T-helper 1 cell treated with Interleukin-12 subunit alpha and Interleukin-12 subunit beta and Interleukin-4 antibody, amounts not matched to agents 30 ng/mL and 1 ng/mL, for 36 hours (primary cell): ENCODE results near the gene CUL4B. TPM values are rescaled to one million over a fixed set of nuclear protein-coding genes. Genes with fewer than 3 reads are reported as not detected.
"Not testable (repeated sequence)": the region's sequence is repeated elsewhere in the genome, so short reads cannot be mapped to it uniquely, and the experiment has no call there.

Experiments
- intact Hi-C: fragments of 100-400 bp; cut with micrococcal nuclease; formaldehyde crosslinking; loops from one replicate; pipeline ENCODE4 v1.15.1; 2024
- total RNA-seq: library from RNA; stranded (reverse); gene quantifications from 2 replicates; pipeline ENCODE4 v1.2.3, GENCODE V29; 2022

CUL4B gene
- total RNA-seq, result 35.4 and 39.1 TPM in 2 replicates

GRCh38 chrX:120560842-120561633 lies at the start of gene CUL4B:
CUL4B (minus strand) TSS chrX:120560962; CDS start chrX:120560638, 324 bp downstream.
- intact Hi-C loops, result loop anchor here (1.0 to 2.0 kb wide), 8 partner anchors 20 to 311 kb away; partner anchors contain the start of genes C1GALT1C1, MCTS1 and ZBTB33

- intact Hi-C loops, result loop anchor here (1.0 to 10.0 kb wide), 8 partner anchors 26 to 662 kb away; partner anchors contain the start of genes C1GALT1C1, NKAP and ZBTB33
These were observed 43.6 kb upstream of the CUL4B start for GRCh38 chrX:120604361-120604782.

DNA sequence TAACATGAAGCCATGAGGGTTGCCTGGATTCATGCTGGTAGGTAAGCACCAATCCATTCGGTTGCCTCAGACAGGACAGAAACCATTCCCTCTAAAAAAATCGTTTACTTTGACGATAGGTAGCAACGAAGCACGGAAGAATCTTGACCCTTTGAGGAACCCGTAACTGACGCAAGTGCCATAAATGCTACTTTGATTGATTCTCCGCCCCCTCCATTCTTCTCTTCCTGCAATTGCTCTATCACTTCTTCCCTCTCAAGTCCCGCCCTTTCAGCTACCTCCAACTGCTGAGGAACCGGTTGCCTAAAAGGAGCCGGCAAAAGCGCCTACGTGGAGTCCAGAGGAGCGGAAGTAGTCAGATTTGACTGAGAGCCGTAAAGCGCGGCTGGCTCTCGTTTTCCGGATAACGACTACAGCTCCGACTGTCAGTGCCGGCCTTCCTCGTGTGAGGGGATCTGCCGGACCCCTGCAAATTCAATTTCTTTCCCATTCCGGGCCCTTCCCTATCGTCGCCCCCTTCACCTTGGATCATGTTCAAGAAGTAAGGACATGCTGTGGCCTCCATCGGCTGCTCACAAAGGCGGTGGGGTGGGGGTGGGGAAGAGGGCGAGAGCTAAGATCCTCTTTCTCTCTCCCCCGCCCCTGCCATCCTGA lies 43.1 kb upstream of the CUL4B start, which contains the start of gene MCTS1:
MCTS1 (plus strand) TSS at position 395 of the 654 bp plus-strand sequence; CDS start at position 531, 136 bp downstream.
- intact Hi-C loops, result loop anchor here (1.0 to 10.0 kb wide), 8 partner anchors 26 to 662 kb away; partner anchors contain the start of genes C1GALT1C1, NKAP and ZBTB33

GRCh38 chrX:120585702-120586101 lies 24.9 kb upstream of the CUL4B start:
- intact Hi-C loops, result no loop called here

DNA sequence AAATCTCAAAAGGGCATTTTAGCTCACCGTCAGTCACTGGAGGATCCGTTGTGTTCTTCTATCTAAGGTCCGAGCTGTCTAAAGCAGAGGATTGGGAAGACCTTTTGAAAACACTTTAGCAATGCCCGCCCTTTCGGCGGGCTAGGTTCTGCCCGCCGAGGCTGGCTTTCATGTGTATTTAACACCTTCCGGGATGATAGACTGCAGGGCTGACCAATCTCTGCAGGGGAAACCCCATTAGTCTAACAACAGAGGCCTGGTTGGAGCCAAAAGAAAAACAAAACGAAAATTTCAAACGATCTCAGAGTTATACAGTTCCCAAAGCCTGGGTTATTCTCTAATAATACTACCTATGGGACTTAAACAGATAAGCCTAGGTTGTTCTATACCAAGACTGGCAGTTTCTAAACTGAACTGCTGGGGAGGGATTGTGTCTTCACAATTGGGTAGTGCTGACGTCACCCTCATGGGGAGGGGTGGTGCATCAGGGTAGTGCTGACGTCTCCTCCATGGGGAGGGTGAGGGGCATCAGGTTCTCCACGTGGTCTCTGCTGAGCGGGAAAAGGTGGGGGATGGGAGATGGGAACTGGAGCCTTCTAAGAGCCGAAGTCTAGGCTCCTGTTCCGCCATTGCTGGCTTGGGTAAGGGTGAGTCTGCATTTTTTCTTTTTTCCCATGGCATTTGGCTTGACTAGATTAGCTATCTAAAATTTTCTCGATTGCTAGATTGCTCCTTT lies 14.8 kb upstream of the CUL4B start:
- intact Hi-C loops, result no loop called here

GRCh38 chrX:120573806-120574205 lies 13.0 kb upstream of the CUL4B start:
- intact Hi-C loops, result not testable (repeated sequence)

DNA sequence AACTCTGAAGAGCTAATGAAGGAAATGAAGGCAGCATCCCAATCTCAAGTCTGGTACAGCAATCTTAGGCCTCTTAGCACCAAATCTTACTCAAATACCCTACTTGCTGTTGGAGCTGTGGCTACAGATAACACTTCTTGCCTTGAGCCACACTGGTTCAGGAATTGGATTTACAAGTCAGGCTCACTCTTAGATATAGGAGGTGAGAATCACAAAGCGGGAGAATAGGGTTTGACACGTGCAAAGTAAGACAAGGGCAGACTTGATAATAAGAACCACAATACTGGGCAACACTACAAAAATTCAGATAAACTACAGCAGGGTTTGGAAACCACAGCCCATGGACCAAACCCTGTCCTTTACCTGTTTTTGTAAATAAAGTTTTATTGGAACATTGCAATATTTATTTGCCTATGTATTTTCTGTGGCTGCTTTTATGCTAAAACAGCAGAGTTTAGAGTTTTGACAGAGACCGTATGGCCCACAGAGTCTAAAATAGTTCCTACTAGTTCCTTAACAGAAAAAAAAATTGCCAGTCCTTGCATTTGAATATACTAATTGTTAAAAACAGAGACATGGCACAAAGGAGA lies 9.3 kb upstream of the CUL4B start:
- intact Hi-C loops, result no loop called here

DNA sequence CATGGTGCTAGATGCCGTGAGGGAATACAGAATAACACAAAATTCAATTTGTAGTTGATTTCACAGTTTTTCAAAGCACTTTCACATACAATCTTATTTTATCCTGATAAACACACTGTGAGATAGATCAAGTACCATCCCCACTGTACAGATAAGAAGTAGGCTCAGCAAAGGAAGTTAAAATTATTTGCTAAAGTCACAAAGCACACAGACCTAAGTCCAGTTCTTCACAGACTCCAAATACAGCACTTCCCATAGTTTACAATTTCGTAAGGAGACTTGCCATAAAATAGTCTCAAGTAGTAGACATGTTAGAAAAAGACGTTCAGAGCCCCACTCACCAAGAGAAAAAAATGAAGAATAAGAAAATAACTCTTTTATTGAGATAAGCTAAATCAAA lies 7.8 kb upstream of the CUL4B start:
- intact Hi-C loops, result no loop called here

- intact Hi-C loops, result no loop called here
These were observed 7.3 kb upstream of the CUL4B start for GRCh38 chrX:120568035-120568434.

- intact Hi-C loops, result no loop called here
These were observed 6.1 kb upstream of the CUL4B start for GRCh38 chrX:120566817-120567216.

DNA sequence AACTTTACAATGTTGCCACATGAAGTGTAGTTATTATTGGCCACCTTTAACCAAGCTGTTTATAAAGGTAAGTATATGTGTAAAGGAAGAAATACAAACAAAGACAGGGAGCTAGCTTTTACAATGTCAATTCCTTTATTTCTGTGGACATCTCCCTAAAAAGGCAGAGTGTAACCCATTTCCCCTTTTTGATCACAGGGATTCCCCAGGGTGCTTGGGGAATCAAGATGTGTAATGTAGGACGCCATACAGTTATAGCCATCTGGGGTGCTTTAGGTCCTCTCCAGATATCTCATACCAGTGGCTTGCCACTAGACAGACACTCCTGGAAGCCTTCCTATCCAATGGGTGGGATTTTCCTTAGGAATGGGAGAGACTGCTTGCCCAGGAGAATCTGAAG lies 4.2 kb upstream of the CUL4B start:
- intact Hi-C loops, result no loop called here

- intact Hi-C loops, result no loop called here
These were observed 1.8 kb upstream of the CUL4B start for GRCh38 chrX:120562569-120562926.

- intact Hi-C loops, result loop anchor here (1.0 to 2.0 kb wide), 8 partner anchors 21 to 312 kb away; partner anchors contain the start of genes C1GALT1C1, MCTS1 and ZBTB33
These were observed 1.1 kb upstream of the CUL4B start for GRCh38 chrX:120561634-120562568.

- intact Hi-C loops, result loop anchor here (2.0 kb wide), 1 partner anchor 20 kb away; no protein-coding TSS in a partner anchor
These were observed 339 bp downstream of the CUL4B start for GRCh38 chrX:120560405-120560841.

- intact Hi-C loops, result loop anchor here (2.0 kb wide), 1 partner anchor 19 kb away; no protein-coding TSS in a partner anchor
These were observed 958 bp downstream of the CUL4B start for GRCh38 chrX:120559804-120560203.

- intact Hi-C loops, result no loop called here
These were observed 4.5 kb downstream of the CUL4B start for GRCh38 chrX:120556251-120556650.

DNA sequence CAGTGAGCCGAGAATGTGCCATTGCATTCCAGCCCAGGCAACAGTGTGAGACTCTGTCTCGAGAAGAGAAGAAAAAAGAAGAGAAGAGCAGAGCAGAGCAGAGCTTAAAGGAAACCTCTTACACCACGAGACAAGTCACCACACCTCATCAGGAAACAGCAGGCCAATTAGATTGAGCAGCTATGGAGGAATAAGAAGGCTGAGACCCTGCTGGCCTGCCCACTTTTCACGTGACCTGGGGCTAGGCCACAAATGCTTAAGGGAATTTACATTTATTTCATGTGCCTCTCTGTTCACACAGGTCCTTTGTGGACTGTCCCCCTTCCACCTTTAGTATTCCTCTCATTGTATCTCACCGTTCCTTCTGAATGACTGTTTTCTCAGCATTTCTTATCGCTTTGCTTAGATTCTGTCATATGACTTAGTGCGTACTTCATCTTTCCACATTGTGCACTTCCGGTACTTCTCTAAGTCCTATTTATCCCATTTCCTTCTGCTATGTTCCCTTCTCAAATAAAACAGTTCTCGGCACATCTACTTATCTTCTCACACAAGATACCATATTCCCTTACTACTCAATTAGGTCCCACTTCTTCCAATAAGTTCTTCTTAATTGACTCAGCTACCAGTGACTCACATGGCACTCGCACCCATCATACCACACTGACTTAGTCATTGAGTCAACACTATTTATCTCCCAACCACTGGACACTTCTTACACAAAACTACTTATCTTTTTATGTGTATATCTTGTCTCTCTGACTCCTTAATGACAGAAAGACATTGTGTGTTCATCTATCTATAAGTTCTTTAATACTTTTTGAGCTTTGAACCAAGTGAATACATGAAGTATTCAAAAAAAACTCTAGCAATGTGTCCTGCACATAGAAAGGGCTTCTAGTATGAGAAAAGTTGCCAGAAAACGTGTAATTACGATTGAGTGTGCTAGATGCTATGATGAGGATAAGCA lies 11.0 kb downstream of the CUL4B start:
- intact Hi-C loops, result no loop called here

DNA sequence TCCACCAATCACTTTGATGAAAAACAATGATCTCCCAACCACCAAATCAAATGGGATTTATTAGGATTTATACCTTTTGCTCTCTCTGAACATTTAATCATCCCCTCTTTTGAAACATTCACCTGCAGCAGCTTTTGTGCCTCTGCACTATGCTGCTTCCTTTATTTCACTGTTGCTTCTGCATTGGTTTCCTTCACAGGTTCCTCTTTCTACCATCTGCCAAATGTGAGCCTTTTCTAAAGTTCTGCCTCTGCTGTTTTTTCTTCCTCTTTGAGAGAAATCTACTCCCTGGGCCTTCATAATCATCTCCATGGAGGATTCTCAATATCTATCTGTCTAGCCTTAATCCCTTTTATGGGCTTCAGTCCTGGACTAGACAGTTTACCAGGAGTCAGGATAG lies 24.7 kb downstream of the CUL4B start:
- intact Hi-C loops, result no loop called here
